Fibroblast of upper back skin (primary cell): Measurements from ENCODE around the gene SH2D5.
A peak's percentile ranks its signal among the peaks of the same experiment; 100 is the strongest.
"Not testable (repeated sequence)": the region's sequence is repeated elsewhere in the genome, so short reads cannot be mapped to it uniquely, and the experiment has no call there.

Source experiments
- DNase-seq: peaks from one replicate; pipeline ENCODE4 v3.0.0-alpha.2; 2013

The SH2D5 gene

DNA sequence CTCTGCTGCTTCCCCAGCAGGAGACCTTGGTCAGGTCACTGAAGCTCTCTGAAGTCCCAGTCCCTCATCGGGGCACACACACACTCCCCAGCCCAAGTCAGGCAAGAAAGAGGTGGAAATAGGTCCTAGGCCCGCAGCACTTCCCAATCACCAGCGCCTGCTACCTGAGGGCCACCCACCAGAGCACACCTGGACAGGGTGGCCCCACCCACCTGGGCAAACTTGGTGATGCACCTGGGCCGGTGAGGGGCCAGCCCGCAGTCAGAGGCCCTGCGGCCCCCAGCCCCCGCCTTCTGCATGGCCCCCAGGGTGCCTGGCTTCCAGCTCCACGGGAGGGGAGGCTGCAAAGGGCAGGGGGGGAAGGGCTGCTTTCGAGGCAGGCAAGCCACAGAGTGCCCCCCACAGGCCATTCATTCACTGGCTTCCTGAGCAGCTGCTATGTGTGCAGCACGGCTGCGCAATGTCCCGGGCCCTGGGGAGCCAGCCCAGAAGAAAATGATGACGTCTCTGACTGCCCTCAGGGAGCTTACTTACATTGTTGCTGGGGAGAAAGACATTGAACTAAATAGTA lies 4.7 kb downstream of the SH2D5 start:
- peak; percentile 17 for DNase-seq

DNA sequence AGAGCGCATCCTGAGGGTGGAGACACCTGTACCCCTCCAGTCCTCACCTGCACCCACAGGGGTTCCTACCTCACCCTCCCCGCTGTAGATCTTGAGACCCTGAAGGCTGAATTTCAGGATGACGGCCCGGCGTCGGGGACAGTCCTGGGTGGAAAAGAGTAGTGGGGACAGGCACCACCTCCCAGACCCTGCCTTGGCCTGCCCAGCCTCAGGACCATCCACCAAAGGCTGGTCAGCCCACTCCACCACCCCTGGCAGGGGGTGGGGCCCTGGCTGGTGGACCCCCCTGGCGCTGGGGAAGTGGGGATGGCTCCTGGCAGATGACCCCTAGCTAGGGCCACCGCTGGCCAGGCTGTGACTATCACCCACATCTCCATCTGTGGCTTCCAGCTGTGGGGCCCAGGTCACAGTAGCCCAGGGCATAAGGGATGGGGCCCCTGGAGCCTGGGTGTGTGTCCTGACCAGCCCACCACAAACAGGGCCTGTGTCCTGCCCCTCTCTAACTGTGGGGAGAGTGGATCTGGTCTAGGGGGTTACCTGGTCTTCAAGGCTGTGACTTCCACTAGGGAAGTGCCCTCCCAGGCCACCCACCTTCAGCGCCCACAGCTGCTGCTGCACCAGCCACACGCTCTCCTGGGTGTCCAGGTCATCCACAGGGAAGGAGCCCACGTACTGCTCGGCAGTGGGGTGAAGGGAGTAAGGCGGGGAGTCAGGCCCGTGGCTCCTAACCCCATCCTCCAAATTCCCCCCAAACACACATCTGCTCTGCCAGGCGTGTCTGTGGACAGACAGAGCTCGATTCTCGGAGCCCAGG lies 5.4 kb downstream of the SH2D5 start:
- no peak for DNase-seq

DNA sequence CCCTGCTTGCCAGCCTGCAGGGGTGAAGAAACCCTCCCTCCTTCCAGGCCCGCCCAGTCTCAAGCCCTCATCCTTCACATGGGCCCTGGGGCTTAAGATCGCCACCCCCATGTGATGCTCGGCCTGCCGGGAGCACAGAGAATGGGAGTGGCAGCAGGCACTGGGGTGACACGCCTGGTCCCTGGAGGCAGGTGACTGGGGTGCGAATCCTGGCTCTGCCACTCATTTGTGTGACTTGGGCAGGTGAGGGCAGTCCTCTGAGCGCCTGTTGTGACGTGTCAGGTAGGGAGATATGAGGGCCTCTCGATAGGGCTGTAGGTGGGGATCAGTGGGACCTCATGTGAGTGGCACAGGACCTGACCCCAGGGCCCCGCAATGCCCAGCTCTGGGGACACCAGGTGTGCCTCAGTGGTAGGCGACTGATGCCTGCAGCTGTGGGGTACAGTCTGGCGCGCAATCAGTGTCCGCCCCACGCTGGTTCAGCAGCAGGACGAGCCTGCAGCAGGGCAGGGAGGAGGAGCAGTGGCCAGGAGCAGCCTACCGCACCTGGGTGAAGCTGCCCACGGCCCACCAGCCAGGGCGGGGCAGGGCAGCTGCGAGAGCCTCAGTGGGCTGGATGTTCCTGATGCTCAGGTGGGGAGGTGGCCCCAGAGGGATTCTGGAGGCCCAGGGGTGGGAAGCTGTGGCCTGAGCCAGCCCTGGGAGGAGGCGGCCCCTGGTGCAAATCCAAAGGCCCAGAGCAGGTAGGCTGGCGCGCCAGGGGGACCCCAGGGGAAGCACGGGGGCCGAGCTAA lies 6.2 kb downstream of the SH2D5 start:
- no peak for DNase-seq

DNA sequence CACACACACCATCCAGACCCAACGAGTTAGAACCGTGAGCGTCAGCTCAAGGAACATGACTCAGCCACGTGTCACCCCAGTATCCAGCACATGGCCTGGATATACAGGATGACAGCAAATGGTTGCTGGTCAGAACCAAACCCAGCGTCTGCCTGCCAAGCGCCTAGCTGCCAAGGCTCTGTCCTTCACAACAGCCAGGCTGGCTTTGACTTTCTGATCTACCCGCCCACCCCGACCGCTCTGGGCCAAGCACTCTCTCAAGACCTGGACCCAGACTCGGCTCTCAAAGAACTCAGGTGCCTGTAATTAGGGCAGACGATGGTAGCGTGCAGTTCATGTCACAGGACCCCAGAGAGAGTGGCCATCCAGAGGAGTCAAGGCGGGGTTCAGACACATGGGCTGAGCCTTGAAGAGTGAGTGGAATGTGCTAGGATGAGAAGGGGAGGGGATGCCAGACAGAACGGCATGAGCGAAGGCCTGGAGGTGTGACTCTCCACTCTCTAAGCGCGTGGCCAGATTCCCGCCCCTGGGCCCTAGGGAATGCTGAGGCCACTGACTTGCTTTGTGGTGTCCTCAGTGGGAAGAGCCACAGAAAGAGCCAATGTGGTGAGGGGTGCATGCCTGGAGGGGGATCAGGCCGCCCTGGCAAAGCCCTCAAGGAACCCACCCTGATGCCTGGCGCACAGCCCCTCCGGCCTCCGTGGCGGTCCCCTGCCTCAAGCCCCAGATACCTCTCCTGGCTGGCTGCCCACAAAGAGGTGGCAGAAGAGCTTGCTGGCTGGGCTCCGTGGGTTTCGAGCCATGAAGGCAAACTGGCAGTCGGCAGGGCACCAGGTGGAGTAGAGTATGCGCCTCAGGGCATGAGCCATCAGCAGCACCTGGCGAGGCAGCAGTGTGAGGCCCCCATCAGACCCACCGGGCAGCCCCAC lies 7.0 kb downstream of the SH2D5 start:
- DNase-seq: peak; percentile 57

DNA sequence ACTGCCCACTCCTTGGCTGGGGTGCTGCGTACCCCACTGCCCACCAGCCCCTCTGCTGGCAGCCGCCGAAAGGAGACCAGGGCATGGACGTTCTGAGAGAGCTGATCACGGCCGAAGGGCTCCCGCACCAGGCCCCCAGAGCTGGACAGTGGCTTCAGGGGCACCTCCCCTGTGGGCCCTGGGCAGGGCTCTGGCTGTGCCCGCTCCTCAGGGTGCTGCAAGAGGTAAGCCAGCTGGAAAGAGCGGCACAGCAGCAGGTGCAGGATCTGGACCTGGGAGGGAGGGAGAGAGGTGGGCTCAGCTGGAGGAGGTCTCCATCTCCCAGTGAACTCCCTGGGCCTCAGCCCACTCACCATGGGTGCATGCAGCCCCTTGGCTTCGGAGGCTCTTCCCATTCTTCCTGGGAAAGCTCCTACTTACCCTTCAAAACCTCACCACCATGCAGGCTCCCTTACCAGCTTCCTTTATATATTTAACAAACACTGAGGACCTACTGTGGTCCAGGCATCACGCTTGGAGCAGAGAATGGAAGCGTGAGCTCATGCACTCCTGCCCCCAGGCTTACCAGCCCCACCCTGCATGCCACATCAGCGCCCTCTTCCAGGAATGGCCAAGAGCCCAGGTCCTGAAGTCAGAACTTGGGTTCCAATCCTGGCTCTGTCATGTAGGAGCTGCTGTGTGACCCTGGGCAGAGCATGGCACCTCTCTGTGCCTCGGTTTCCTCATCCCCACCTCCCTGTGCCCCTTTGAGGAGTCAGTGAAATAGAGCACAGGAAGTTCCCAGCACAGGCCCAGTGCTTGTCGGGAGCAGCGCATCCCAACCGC lies 7.9 kb downstream of the SH2D5 start:
- no peak for DNase-seq

DNA sequence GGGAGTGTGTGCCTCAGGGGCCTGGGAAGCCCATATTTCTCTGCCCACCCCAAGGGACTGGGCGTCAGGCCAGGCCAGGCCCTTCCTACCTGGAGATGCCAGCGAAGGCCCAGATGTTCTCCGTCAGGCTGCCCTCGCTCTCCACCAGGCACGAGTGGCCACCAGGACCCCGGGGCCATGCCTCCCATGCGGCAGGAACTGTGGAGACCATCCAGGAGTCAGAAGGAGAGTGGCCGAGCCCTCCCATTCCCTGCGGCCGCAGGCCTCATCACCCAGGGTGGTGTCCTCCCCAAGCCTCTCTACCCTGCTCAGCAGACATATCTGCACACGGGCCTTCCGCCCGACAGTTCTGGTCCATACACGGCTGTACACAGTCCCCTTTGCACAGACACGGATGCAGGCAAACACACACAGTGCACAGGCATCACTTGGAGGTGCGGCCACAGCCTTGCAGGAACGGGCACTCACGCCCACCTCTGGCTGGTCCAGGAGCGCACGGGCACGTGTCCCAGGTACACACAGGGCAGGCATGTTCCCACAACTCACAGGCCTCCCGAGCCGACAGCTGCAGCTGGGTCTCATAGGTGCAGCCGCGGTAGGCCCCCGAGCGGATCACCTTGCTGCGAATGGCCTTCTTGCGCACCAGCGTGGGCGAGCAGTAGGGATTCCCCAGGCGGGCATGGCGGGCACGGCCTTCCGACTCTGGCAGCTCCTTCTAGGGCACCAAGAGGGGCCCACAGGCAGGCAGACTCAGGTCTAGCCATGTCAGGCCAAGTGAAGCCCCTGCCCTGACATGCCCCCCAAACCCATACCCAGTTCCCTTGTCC lies 8.8 kb downstream of the SH2D5 start:
- DNase-seq: no peak

DNA sequence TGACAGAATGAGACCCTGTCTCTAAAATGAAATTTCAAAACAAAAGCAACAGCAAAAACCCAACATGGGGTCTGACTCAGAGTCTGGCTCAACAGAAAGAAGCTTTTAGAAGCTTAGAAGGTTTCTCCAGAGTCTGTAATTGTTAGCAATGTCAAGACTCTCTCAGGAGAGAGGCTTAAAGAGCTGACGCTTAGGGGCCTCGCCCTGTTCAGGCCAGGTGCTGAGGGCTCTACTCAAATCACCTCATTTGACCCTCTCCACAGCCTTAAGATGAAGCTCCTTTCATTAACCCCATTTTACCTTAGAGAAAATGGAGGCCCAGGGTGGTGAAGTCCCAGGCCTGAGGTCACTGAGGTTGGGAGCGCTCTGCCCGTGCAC lies 9.4 kb downstream of the SH2D5 start:
- no peak for DNase-seq

DNA sequence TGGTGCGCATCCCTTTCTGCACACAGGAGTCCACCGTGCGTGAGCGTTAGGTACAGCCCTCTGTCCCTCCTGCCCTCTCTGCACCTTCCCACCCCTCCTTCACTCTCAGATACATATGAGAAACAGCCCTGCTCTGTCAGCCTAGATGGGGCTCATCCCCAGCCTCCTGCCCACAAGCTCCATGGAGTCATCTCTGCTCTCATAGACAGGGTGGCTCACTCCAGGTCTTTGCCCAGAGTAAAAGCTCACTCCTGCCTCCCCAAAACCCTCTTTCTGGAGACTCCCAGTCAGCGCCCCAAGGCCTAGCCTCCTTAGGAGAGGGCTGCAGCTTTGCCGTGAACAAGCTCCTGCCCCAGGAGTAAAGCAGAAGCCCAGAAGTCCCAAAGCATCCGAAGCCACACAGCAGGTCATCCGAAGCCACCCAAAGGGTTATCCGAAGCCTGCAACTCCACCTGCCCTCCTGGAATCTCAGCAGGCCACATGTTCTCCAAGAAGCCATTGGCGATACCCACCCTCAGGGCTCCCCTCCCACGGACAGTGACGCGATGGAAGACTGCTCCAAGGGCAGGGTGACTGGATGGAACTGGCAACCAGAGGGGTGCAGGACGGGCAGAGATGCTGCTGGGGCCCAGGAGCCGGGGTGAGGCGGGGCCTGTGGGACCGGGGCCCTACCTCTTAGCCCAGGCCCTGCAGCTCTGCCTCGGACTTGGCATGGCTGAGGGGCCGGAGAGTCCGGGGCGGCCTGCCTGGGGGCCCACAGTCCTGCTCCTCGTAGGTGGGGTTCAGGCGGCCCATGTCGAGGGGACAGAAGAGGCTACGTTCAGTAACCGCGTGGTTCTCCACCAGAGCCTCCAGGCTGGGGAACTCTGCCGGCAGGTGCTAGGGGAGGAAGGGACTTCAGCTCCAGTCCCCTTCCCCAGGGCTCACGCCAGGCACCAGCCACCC lies 11.1 kb downstream of the SH2D5 start:
- no peak for DNase-seq

DNA sequence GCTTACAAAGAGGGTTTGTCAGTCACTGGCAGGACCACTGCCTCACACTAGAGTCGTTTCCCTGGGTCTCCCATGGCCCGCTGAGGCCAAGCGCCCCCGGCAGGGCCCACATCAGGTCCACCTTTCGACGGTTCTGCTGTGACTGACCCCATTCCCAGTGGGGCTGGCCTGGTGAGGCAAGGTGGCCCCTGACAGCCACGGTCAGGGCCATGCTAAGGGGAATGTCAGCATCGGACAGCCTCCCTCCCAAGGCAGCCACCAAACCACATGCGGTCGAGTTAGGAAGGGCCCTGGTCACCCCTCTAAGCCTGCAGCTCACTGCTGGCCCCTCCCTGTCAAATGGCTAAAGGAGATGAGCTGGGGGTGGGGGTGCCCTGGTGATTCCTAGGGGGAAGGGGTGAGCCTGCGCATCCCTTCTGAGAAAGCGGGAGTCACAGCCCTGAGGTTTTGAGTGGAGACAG lies 11.8 kb downstream of the SH2D5 start:
- DNase-seq: no peak

DNA sequence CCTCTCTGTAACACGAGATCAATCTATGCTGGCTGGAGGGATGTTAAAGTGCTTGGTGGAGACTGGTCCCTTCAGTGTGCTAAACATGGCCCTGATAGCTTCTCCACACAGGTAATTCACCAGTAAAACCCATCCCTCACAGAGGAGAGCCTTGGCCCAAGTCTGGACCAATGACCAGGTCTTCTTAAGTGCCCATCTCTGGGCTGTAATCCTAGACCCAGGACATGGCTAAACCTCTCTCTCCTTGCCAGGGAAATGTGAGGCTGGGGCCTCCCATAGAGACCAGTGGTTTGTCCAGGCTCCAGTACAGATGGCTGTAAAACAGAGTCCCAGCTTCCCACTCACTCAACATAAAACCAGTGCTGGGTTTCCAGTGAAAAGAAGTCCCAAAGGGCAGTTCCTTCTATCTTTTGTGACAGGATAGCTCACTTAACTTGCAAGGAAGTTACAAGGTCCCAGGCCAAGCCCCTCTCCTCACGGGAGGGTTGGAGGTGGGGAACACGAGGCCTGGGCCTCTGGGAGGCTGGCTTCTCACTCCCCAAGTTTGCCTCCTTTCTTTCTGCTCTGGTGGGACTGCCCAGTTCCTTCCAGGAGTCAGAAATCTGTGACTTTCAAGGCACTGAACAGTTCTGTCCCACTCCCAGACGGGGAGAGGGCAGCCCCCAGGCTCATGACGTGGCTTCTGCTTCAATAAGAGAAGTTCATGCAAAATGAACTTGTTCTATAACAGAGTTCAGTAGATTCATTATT lies 12.5 kb downstream of the SH2D5 start:
- DNase-seq: no peak

DNA sequence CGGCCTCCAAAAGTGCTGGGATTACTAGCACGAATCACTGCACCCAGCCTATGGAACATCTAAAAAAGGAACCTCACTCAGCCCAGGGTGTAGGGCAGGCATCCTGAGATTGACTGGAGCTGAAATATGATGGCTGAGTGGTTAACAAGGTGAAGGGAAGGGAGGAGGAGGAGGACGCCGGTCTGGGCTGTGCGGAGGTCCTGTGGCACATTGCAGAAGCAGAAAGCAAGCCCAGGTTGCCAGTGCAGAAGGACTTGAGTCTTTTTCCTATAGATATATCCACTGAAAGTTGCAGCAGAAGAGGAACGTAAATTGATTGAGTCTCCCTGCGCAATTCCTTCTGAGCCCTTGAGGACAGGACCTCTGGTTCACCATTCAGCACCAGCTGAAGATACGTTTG lies 13.2 kb downstream of the SH2D5 start:
- no peak for DNase-seq

DNA sequence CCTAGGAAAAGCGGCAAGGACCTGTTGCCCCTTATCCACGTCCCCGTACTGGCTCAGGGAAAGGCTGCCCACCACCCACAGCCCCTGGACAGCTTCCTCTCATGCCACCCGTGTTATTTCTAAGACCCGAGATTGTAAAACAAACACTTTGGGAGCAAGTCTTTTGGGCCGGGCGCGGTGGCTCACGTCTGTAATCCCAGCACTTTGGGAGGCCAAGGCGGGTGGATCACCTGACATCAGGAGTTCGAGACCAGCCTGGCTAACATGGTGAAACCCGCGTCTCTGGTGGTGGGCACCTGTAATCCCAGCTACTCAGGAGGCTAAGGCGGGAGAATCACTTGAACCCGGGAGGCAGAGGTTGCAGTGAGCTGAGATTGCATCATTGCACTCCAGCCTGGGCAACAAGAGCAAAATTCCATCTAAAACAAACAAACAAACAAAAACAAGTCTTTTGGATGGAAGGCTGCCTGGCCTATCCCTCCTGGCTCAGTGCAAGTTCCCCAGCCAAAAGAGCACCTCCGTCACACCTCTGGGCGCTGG lies 14.1 kb downstream of the SH2D5 start:
- DNase-seq: not testable (repeated sequence)

DNA sequence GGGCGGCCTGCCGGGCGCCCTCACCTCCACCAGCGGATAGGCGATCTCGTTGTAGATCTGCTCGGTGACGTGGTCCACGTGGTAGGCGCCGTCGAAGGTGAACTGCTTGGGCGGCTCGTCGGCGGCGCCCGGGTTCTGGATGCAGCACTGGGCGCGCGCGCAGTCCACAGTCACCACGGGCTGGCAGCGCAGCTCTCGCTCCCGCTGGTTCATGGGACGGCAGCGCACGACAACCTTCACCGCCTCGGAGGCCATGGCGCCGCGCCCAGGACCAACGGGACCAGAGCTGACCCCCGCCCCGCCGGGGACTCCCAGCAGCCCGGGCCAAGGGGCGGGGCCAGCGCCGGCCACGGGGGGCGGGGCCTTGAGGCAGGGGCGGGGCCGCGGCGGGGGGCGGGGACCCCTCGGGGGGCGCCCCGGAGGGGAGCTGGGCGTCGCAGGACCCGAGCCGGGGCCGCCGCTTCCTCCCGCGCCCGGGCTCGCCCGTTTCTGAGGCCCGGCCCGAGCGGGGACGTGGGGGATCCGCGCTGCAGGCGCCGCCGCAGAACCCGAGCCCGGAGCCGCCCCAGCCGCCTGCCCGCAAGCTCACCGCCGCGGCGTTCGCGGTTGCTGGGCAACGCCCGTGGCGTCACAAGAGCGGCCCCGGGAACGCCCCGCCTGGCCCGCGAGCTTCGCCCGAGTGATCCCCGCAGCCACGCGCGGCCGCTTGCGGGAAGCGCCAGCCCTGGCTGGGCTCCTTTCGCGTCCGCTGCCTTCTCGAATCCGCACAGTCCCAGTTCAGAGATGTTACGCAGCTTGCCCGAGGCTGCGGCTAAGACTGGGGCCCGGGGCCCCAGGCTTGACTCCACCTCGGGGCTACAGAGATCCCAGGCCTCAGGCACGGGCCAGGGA lies 14.8 kb downstream of the SH2D5 start, which contains the start of gene KIF17:
TSS of gene KIF17 (minus strand) at position 556 of the 891 bp plus-strand sequence. CDS start at position 255, 301 bp downstream.
- peak; percentile 68 for DNase-seq

DNA sequence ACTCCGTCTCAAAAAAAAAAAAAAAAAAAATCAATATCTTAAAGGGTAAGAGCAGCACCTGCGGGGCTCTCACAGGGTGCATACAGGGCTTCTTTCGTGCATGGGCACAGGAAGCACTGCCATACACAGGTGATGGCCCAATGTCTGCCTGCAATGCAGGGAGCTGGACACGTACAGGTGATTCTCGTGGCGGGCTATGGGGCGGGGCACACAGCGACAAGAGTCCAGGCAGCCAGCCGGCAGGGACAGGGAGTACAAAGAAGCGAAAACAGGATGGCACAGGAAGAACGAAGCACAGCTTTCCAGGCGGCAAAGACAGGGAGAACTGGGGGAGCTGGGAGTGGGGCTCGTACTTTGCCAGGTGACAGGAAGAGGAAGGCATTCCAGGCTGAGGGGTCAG lies 16.3 kb downstream of the SH2D5 start:
- DNase-seq: no peak

DNA sequence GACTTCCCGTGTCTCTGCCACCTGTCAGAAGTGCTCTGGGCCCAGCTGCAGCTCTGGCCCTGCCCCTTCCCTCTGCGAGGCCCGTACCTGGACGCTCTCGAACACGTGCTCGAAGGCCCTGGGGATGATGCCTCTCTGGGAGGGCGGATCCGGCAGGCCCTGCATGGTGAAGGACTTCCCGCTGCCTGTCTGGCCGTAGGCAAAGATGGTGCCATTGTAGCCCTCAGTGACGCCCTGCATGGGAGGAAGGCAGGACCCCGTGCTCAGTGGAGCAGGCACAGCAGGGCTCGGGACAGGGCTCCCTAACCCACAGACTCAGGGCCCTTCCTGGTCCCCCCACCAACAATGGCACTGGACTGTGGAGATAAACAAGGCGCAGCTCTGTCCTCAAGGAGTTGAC lies 17.1 kb downstream of the SH2D5 start:
- DNase-seq: no peak

DNA sequence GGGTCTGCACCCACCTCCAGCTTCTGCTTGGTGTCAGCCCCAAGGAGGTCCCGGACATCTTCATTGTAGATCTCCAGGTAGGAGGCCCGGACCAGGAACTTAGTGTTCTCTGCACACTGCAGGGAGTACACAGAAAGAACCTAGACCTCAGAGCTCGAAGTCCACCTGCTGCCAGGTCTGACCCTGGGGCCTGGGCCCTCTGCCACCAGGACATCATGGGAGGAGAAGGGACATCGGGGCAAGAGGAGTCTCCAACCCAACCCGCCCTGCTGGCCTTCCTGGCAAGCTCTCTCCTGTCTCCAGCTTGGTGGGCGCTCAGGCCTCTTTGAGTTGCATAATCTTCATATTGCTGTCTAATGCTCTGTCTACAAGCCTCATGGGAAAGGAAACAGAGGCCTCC lies 19.1 kb downstream of the SH2D5 start:
- no peak for DNase-seq

DNA sequence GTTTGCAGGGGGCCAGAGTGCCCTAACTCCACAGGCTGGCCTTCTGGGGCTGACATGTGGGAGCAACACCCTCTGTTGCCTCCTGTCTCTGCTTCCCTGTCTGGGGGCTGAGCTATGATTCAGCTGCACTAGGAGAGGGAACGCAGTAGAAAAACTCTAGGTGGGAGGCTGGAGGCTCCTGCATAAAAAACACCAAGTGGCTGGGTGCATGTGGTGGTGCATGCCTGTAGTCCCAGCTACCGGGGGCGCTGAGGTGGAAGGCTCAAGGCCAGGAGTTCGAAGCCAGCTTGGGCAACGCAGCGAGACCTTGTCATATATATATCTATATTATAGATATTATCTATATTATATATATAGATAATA lies 20.3 kb downstream of the SH2D5 start:
- DNase-seq: no peak
